ENCODE measurements around the gene MRPL53. TPM values are rescaled to one million over a fixed set of nuclear protein-coding genes. Genes with fewer than 3 reads are reported as not detected.
A peak's percentile ranks its signal among the peaks of the same experiment; 100 is the strongest.

The MRPL53 gene
- total and polyA plus RNA-seq, 2 of the 13 experiments (the other 11 are each of a cell fraction or from before 2014, with no cell fraction given), result 34.3 to 51.9 TPM

DNA sequence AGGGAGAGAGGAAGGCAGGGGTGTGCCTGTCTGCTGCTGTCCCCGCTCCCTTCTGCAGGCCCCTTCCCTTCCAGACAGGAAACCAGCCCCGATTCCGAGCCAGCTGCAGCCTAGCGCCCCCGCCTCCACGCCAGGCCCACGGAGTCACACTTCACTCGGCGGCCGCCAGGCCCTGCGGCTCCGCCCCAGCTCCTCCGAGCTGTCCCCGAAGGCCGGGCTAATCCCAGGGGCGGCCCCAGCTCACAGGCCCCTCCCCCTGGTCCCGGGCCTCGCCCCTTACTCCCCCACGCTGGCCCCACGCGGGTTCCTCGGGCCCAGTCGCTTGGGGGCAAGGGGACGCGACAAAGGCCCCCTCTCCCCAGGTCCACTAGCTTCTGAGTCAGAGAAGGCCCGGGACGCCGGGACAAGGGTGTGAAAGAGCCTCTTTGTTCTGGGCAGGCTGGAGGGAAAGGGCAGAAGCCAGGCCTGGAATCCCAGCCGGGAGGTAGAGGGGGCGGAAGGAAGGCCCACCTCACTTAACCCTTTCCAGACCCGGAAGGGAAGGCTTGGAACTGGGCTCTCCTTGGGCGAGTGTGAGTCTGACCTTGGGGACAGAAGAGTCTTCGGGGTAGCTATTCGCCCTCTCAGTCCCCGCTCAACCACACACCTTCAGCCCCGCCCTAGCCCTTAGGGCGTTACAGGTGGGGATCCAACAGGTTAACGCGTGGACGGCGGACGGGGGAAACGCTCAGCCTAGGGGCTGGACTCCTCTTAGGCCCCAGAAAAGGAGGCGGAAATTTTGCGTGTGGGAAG, 31.9 kb downstream of the MRPL53 start (continued):
- TF ChIP-seq, protein P1, sequence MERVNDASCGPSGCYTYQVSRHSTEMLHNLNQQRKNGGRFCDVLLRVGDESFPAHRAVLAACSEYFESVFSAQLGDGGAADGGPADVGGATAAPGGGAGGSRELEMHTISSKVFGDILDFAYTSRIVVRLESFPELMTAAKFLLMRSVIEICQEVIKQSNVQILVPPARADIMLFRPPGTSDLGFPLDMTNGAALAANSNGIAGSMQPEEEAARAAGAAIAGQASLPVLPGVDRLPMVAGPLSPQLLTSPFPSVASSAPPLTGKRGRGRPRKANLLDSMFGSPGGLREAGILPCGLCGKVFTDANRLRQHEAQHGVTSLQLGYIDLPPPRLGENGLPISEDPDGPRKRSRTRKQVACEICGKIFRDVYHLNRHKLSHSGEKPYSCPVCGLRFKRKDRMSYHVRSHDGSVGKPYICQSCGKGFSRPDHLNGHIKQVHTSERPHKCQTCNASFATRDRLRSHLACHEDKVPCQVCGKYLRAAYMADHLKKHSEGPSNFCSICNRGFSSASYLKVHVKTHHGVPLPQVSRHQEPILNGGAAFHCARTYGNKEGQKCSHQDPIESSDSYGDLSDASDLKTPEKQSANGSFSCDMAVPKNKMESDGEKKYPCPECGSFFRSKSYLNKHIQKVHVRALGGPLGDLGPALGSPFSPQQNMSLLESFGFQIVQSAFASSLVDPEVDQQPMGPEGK (CRISPR knock-in tag; IDR thresholded peaks at IDR 0.05), result peak; percentile 99
- TF ChIP-seq MBNL3 (CRISPR knock-in tag; conservative IDR thresholded peaks at IDR 0.05) (no peak), ATF7-NPFF (CRISPR knock-in tag; IDR thresholded peaks at IDR 0.05; ENCODE audit: low read depth) (peak; percentile 97), ZNF180 (CRISPR knock-in tag; IDR thresholded peaks at IDR 0.05; ENCODE audit: borderline replicate concordance, low read depth) (no peak), SMAD9 (CRISPR knock-in tag; IDR thresholded peaks at IDR 0.05) (no peak), ZFP90 (CRISPR knock-in tag; IDR thresholded peaks at IDR 0.05; ENCODE audit: borderline replicate concordance) (peak; percentile 15; the same call in 1 of the 2 replicates), ZBTB46 (CRISPR knock-in tag; IDR thresholded peaks at IDR 0.05; ENCODE audit: borderline replicate concordance) (no peak; the same call in 1 of the 2 replicates), MXD4 (CRISPR knock-in tag; IDR thresholded peaks at IDR 0.05) (peak; percentile 85; the same call in 1 of the 2 replicates), CEBPG (CRISPR knock-in tag; IDR thresholded peaks at IDR 0.05) (no peak; the same call in 1 of the 2 replicates), ZNF569 (CRISPR knock-in tag; IDR thresholded peaks at IDR 0.05; ENCODE audit: borderline replicate concordance) (peak; percentile 99), ZBTB44 (CRISPR knock-in tag; IDR thresholded peaks at IDR 0.05) (0 out of 2 replicates have a peak, but pooled peaks have one; percentile 28), ZBTB20 (CRISPR knock-in tag; IDR thresholded peaks at IDR 0.05; ENCODE audit: borderline replicate concordance, low read depth) (peak; percentile 91), FIP1L1 (IDR thresholded peaks at IDR 0.05; ENCODE audit: borderline replicate concordance, insufficient read depth, low read depth, low read length) (no peak), MED8 (CRISPR knock-in tag; IDR thresholded peaks at IDR 0.05; ENCODE audit: insufficient replicate concordance) (peak; percentile 86), BRD4 (CRISPR knock-in tag; IDR thresholded peaks at IDR 0.05) (peak; percentile 58; the same call in 1 of the 2 replicates), KLF11 (CRISPR knock-in tag; IDR thresholded peaks at IDR 0.05) (peak; percentile 74), SIX4 (CRISPR knock-in tag; IDR thresholded peaks at IDR 0.05) (no peak), ZBTB21 (CRISPR knock-in tag; IDR thresholded peaks at IDR 0.05) (0 out of 2 replicates have a peak, but pooled peaks have one; percentile 44), SALL2 (CRISPR knock-in tag; IDR thresholded peaks at IDR 0.05) (peak; percentile 80; the same call in 1 of the 2 replicates), ZNF496 (CRISPR knock-in tag; IDR thresholded peaks at IDR 0.05; ENCODE audit: insufficient replicate concordance) (no peak), ZNF557 (CRISPR knock-in tag; IDR thresholded peaks at IDR 0.05) (peak; percentile 84; the same call in 1 of the 2 replicates), MAX (IDR thresholded peaks at IDR 0.05) (peak; percentile 88)
- TF ChIP-seq, protein P2, sequence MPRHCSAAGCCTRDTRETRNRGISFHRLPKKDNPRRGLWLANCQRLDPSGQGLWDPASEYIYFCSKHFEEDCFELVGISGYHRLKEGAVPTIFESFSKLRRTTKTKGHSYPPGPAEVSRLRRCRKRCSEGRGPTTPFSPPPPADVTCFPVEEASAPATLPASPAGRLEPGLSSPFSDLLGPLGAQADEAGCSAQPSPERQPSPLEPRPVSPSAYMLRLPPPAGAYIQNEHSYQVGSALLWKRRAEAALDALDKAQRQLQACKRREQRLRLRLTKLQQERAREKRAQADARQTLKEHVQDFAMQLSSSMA (CRISPR knock-in tag; IDR thresholded peaks at IDR 0.05), result 0 out of 2 replicates have a peak, but pooled peaks have one; percentile 18

Measured in HepG2 (cell line).